HepG2 (cell line): Measurements from ENCODE around the gene MASP1. TPM values are rescaled to one million over a fixed set of nuclear protein-coding genes. Genes with fewer than 3 reads are reported as not detected.

Experiments used
- ATAC-seq: fragments of 200-7000 bp; cut with Tn5 transposase; 3 replicates; pipeline ENCODE4 v1.9.1; 2020; ENCODE audit warnings: mild to moderate bottlenecking, moderate library complexity
- Bru-seq: library from RNA; stranded (reverse); fragments of 400-500 nt; gene quantifications from one replicate; lab custom pipeline; 2021; lab: Mats Ljungman, UMichigan
- BruChase-seq, 2 experiments: library from RNA; stranded (reverse); fragments of 400-500 nt; gene quantifications; one replicate each; lab custom pipeline; 2021; lab: Mats Ljungman, UMichigan
- BruUV-seq: library from RNA; stranded (reverse); fragments of 400-500 nt; replicated peaks from 2 replicates; lab custom pipeline; 2021; lab: Mats Ljungman, UMichigan
- CTCF ChIA-PET: fragments of 300-600 bp; formaldehyde crosslinking; extraction: SDS; loops from one replicate; lab custom pipeline; 2021; ENCODE audit warnings: low total read pairs, inconsistent platforms, low intra/inter-chr PET ratio; lab: Yijun Ruan, JAX
- POLR2A ChIA-PET: fragments of 350-600 bp; sonication (Branson Sonifier 250); formaldehyde crosslinking; loops from one replicate; lab custom pipeline; 2020; ENCODE audit warnings: antibody characterized with exemption, inconsistent platforms; lab: Yijun Ruan, JAX
- DNase-seq: peaks from one replicate; pipeline ENCODE4 v3.0.0-alpha.2; 2015; ENCODE audit warnings: low spot score
- FAIRE-seq: peaks from 3 replicates; lab custom pipeline; 2011; peaks lifted over from hg19 to GRCh38; lab: Jason Lieb, UNC
- H2AFZ ChIP-seq: one replicate; pipeline ENCODE4 v1.6.1; 2011; ENCODE audit warnings: low read length, inconsistent platforms
- H3K27ac ChIP-seq: fragments of 300-600 bp; 3 replicates; pipeline ENCODE4 v1.8.0; 2011; ENCODE audit warnings: mixed run types, mild to moderate bottlenecking, mixed read lengths, low read length, inconsistent platforms; ENCODE audit not compliant: insufficient read depth; ENCODE audit errors: extremely low read length
- H3K27me3 ChIP-seq, 2 experiments: fragments of 200-600 bp in 1 of 2; 2 replicates in 1 of 2; 3 replicates in 1 of 2; pipeline versions ENCODE4 v1.6.0 to v1.8.0; 2011; ENCODE audit warnings: low read length in 2 of 2, mild to moderate bottlenecking in 2 of 2, moderate library complexity in 2 of 2, inconsistent platforms in 1 of 2; ENCODE audit not compliant: insufficient read depth in 2 of 2, control insufficient read depth in 1 of 2
- H3K36me3 ChIP-seq, 2 experiments: fragments of 200-600 bp in 1 of 2; replicated peaks in 1 of 2; 2 replicates in 1 of 2; 3 replicates in 1 of 2; pipeline versions ENCODE4 v1.5.1 to v1.8.0; 2011; ENCODE audit warnings: low read length in 2 of 2, inconsistent platforms in 1 of 2; ENCODE audit not compliant: insufficient read depth in 2 of 2, control insufficient read depth in 1 of 2
- H3K4me1 ChIP-seq: 2 replicates; pipeline ENCODE4 v1.5.1; 2012; ENCODE audit warnings: low read length, inconsistent platforms; ENCODE audit not compliant: insufficient read depth
- H3K4me2 ChIP-seq: 2 replicates; pipeline ENCODE4 v1.6.0; 2011; ENCODE audit warnings: low read depth, low read length, inconsistent platforms
- H3K4me3 ChIP-seq, 3 experiments: fragments of 200-600 bp in 1 of 3; sonication (generic), shearing (Covaris generic) in 1 of 3; replicated peaks in 1 of 3; 2 replicates each; pipeline ENCODE4 v1.5.1; 2011 to 2016; ENCODE audit warnings: low read length in 3 of 3, inconsistent platforms in 2 of 3, low read depth in 2 of 3, mild to moderate bottlenecking in 2 of 3, control low read depth in 1 of 3, mixed read lengths in 1 of 3; ENCODE audit not compliant: insufficient read depth in 1 of 3
- H3K79me2 ChIP-seq: one replicate; pipeline ENCODE4 v1.6.1; 2011; ENCODE audit warnings: low read length, inconsistent platforms; ENCODE audit not compliant: insufficient read depth
- H3K9ac ChIP-seq: 2 replicates; pipeline ENCODE4 v1.6.0; 2011; ENCODE audit warnings: mild to moderate bottlenecking, low read depth, low read length, inconsistent platforms; ENCODE audit not compliant: insufficient read depth
- H3K9me3 ChIP-seq: 2 replicates; pipeline ENCODE4 v1.5.1; 2012; ENCODE audit warnings: mild to moderate bottlenecking, low read length
- H4K20me1 ChIP-seq: 2 replicates; pipeline ENCODE4 v1.6.0; 2011; ENCODE audit warnings: inconsistent platforms, mild to moderate bottlenecking, low read length, moderate library complexity; ENCODE audit not compliant: insufficient read depth
- PHF21A ChIP-seq: sonication (generic); formaldehyde crosslinking; IDR thresholded peaks from 2 replicates; pipeline ENCODE4 v1.5.0; 2020; ENCODE audit warnings: mild to moderate bottlenecking, missing genetic modification reagents
- RCOR2 ChIP-seq: IDR thresholded peaks from 2 replicates; pipeline ENCODE4 v1.6.1; 2016; ENCODE audit warnings: missing biosample characterization, missing genetic modification reagents
- ZNF224 ChIP-seq: sonication (generic); formaldehyde crosslinking; IDR thresholded peaks from 2 replicates; pipeline ENCODE4 v1.5.0; 2020; ENCODE audit warnings: mild to moderate bottlenecking, missing genetic modification reagents
- ZNF234 ChIP-seq: sonication (generic); formaldehyde crosslinking; conservative IDR thresholded peaks from 2 replicates; pipeline ENCODE4 v1.5.1; 2020; ENCODE audit warnings: mild to moderate bottlenecking, missing genetic modification reagents
- WGBS: methylation state at CpG from one replicate; pipeline ENCODE4 v1.1.6; 2017; ENCODE audit warnings: low lambda C conversion rate; 5-methylcytosine and 5-hydroxymethylcytosine counted together
- in situ Hi-C: cut with HindIII; loops from 2 replicates; pipeline ENCODE4 v1.10.0; 2017; ENCODE audit warnings: low pct_unique_long_range_greater_than_20kb; ENCODE audit not compliant: extremely low pct_ligation_motif_present
- intact Hi-C: fragments of 100-400 bp; cut with micrococcal nuclease; formaldehyde crosslinking; loops from one replicate; pipeline ENCODE4 v1.10.0; 2022; ENCODE audit not compliant: unreplicated experiment
- long read RNA-seq, 2 experiments: library from RNA in 1 of 2; library from polyadenylated mRNA in 1 of 2; stranded (forward) in 1 of 2; unstranded in 1 of 2; transcript quantifications; one replicate each; pipeline ENCODE4 v2.0.0, GENCODE V29; 2019 to 2022
- polyA minus RNA-seq, 3 experiments: library from RNA; depleted of rRNA, polyadenylated mRNA; stranded (reverse); fragments of >200 nt; gene quantifications; 2 replicates each; pipeline ENCODE4 v1.2.3, GENCODE V29; 2011; ENCODE audit warnings: low replicate concordance in 1 of 3
- polyA plus RNA-seq, 8 experiments: library from polyadenylated mRNA; depleted of rRNA in 3 of 8; stranded (reverse) in 7 of 8; unstranded in 1 of 8; fragments of >200 nt; fragmentation: Illumina TruSeq in 4 of 8; extraction: Trizol in 4 of 8; gene quantifications; 2 replicates each; pipeline versions ENCODE4 v1.2.1 to v1.2.3, GENCODE V29; 2011 to 2016; ENCODE audit warnings: low read depth in 4 of 8, missing spikeins in 1 of 8, mixed read lengths in 1 of 8; ENCODE audit not compliant: insufficient read depth in 1 of 8
- total RNA-seq, 5 experiments: library from RNA; depleted of rRNA; stranded (reverse); fragments of >200 nt; fragmentation: Illumina TruSeq; extraction: Trizol; gene quantifications; 2 replicates each; pipeline ENCODE4 v1.2.3, GENCODE V29; 2016; ENCODE audit warnings: low read depth in 1 of 5
- TF ChIP-seq, protein P1 (sequence below): sonication (generic); formaldehyde crosslinking; IDR thresholded peaks from 2 replicates; pipeline ENCODE4 v1.9.0; 2021; ENCODE audit warnings: mild to moderate bottlenecking, missing genetic modification reagents

Gene MASP1, protein sequence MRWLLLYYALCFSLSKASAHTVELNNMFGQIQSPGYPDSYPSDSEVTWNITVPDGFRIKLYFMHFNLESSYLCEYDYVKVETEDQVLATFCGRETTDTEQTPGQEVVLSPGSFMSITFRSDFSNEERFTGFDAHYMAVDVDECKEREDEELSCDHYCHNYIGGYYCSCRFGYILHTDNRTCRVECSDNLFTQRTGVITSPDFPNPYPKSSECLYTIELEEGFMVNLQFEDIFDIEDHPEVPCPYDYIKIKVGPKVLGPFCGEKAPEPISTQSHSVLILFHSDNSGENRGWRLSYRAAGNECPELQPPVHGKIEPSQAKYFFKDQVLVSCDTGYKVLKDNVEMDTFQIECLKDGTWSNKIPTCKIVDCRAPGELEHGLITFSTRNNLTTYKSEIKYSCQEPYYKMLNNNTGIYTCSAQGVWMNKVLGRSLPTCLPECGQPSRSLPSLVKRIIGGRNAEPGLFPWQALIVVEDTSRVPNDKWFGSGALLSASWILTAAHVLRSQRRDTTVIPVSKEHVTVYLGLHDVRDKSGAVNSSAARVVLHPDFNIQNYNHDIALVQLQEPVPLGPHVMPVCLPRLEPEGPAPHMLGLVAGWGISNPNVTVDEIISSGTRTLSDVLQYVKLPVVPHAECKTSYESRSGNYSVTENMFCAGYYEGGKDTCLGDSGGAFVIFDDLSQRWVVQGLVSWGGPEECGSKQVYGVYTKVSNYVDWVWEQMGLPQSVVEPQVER
- total RNA-seq (2016; rRNA removed; fragmentation: Illumina TruSeq; extraction: Trizol), result 9.3 and 10.8 TPM in 2 replicates
- total RNA-seq (2016; cell fraction: cytosol; rRNA removed; fragmentation: Illumina TruSeq; extraction: Trizol; ENCODE audit: low read depth), result 1.7 and 3.3 TPM in 2 replicates
- 9.1 and 10.4 TPM in 2 replicates for total RNA-seq (2016; cell fraction: insoluble cytoplasmic fraction; rRNA removed; fragmentation: Illumina TruSeq; extraction: Trizol)
- 6.3 and 6.5 TPM in 2 replicates for total RNA-seq (2016; cell fraction: membrane; rRNA removed; fragmentation: Illumina TruSeq; extraction: Trizol)
- total RNA-seq (2016; cell fraction: nucleus; rRNA removed; fragmentation: Illumina TruSeq; extraction: Trizol), result 12.0 and 12.7 TPM in 2 replicates
- polyA plus RNA-seq (2011; rRNA removed), result 56.0 and 101 TPM in 2 replicates
- 57.2 and 89.8 TPM in 2 replicates for polyA plus RNA-seq (2011; cell fraction: cytosol; rRNA removed)
- 40.9 and 70.4 TPM in 2 replicates for polyA plus RNA-seq (2011; cell fraction: nucleus; rRNA removed)
- polyA plus RNA-seq (2012), result 68.4 and 103 TPM in 2 replicates
- polyA plus RNA-seq (2016; cell fraction: cytosol; fragmentation: Illumina TruSeq; extraction: Trizol; ENCODE audit: low read depth), result 2.1 and 3.3 TPM in 2 replicates
- polyA plus RNA-seq (2016; cell fraction: insoluble cytoplasmic fraction; fragmentation: Illumina TruSeq; extraction: Trizol; ENCODE audit: low read depth), result 6.9 and 8.4 TPM in 2 replicates
- polyA plus RNA-seq (2016; cell fraction: membrane; fragmentation: Illumina TruSeq; extraction: Trizol; ENCODE audit: low read depth), result 3.7 and 3.9 TPM in 2 replicates
- polyA plus RNA-seq (2016; cell fraction: nucleus; fragmentation: Illumina TruSeq; extraction: Trizol; ENCODE audit: insufficient read depth, low read depth), result 8.7 and 10.5 TPM in 2 replicates
- polyA minus RNA-seq (2011; rRNA and poly(A)+ RNA removed; ENCODE audit: low replicate concordance), result 15.9 and 150 TPM in 2 replicates
- 35.9 and 59.8 TPM in 2 replicates for polyA minus RNA-seq (2011; cell fraction: cytosol; rRNA and poly(A)+ RNA removed)
- polyA minus RNA-seq (2011; cell fraction: nucleus; rRNA and poly(A)+ RNA removed), result 42.6 and 75.7 TPM in 2 replicates
- Bru-seq, nascent RNA, result percentile 37 among the genes with signal in this experiment
- BruChase-seq, experiment 1, labeled RNA remaining after a 6-hour chase, result percentile 35 among the genes with signal in this experiment
- percentile 33 among the genes with signal in this experiment for BruChase-seq, experiment 2, labeled RNA remaining after a 2-hour chase
- long read RNA-seq, experiment 1, partial matches to known transcripts, result 1 of 6 reads
- long read RNA-seq, experiment 1, other reads (novel, unspliced or antisense), result 4 of 6 reads
- long read RNA-seq, experiment 2, full-length matches to known transcripts, result 18 of 69 reads
- long read RNA-seq, experiment 2, partial matches to known transcripts, result 10 of 69 reads
- long read RNA-seq, experiment 2, other reads (novel, unspliced or antisense), result 41 of 69 reads

GRCh38 chr3:187291512-187292132, at the start of gene MASP1:
Gene MASP1, minus strand, starts transcription at chr3:187291737. Its CDS starts 105 bp downstream, at chr3:187291632.
- Histone ChIP-seq H3K9me3 (no peaks in the 10 kb centered on the region), H3K9ac (peak within 1 kb of the TSS; percentile 52), H3K4me2 (peak within 1 kb of the TSS; percentile 74), H3K4me3 (peak within 1 kb of the TSS; percentile 10 to 66 (median 25); a peak in 5 of 6 replicates), H4K20me1 (no peaks in the 10 kb centered on the region), H2AFZ (peak within 1 kb of the TSS; percentile 42), H3K27ac (peak within 1 kb of the TSS; percentile 70), H3K36me3 (no peaks in the 10 kb centered on the region), H3K27me3 (peaks cover 2 to 7% of the 10 kb centered on the region in 2 experiments; a peak in 3 of 5 replicates), H3K4me1 (peaks cover 28% of the 10 kb centered on the region), H3K79me2 (no peaks in the 10 kb centered on the region)
- in situ Hi-C loops (loop anchor here (5.0 kb wide), 1 partner anchor 64 kb away; no protein-coding TSS in a partner anchor), intact Hi-C loops (loop anchor here (5.0 kb wide), 1 partner anchor 69 kb away; no protein-coding TSS in a partner anchor)
- FAIRE-seq (no peak), ATAC-seq (peak; percentile 82), DNase-seq (peak; percentile 12)
- BruUV-seq, result no TSS peak
- 4% methylated on average over 9 of the region's 10 CpGs for WGBS
- CTCF ChIA-PET, result no interaction called here
- POLR2A ChIA-PET, result interaction anchor here (0.8 to 1.2 kb wide), 2 partner anchors 15 to 69 kb away, joined by 4 to 6 read pairs; no protein-coding TSS in a partner anchor
- TF ChIP-seq, protein P1, sequence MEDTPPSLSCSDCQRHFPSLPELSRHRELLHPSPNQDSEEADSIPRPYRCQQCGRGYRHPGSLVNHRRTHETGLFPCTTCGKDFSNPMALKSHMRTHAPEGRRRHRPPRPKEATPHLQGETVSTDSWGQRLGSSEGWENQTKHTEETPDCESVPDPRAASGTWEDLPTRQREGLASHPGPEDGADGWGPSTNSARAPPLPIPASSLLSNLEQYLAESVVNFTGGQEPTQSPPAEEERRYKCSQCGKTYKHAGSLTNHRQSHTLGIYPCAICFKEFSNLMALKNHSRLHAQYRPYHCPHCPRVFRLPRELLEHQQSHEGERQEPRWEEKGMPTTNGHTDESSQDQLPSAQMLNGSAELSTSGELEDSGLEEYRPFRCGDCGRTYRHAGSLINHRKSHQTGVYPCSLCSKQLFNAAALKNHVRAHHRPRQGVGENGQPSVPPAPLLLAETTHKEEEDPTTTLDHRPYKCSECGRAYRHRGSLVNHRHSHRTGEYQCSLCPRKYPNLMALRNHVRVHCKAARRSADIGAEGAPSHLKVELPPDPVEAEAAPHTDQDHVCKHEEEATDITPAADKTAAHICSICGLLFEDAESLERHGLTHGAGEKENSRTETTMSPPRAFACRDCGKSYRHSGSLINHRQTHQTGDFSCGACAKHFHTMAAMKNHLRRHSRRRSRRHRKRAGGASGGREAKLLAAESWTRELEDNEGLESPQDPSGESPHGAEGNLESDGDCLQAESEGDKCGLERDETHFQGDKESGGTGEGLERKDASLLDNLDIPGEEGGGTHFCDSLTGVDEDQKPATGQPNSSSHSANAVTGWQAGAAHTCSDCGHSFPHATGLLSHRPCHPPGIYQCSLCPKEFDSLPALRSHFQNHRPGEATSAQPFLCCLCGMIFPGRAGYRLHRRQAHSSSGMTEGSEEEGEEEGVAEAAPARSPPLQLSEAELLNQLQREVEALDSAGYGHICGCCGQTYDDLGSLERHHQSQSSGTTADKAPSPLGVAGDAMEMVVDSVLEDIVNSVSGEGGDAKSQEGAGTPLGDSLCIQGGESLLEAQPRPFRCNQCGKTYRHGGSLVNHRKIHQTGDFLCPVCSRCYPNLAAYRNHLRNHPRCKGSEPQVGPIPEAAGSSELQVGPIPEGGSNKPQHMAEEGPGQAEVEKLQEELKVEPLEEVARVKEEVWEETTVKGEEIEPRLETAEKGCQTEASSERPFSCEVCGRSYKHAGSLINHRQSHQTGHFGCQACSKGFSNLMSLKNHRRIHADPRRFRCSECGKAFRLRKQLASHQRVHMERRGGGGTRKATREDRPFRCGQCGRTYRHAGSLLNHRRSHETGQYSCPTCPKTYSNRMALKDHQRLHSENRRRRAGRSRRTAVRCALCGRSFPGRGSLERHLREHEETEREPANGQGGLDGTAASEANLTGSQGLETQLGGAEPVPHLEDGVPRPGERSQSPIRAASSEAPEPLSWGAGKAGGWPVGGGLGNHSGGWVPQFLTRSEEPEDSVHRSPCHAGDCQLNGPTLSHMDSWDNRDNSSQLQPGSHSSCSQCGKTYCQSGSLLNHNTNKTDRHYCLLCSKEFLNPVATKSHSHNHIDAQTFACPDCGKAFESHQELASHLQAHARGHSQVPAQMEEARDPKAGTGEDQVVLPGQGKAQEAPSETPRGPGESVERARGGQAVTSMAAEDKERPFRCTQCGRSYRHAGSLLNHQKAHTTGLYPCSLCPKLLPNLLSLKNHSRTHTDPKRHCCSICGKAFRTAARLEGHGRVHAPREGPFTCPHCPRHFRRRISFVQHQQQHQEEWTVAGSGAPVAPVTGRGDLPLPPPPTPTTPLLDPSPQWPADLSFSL (CRISPR knock-in tag), result peak; percentile 89
- TF ChIP-seq ZNF234 (CRISPR knock-in tag), result no peak
- no peak for TF ChIP-seq RCOR2
- TF ChIP-seq ZNF224 (CRISPR knock-in tag), result 0 out of 2 replicates have a peak, but pooled peaks have one; percentile 45
- peak; percentile 42 for TF ChIP-seq PHF21A (CRISPR knock-in tag)
